HG03521 (cell line): ENCODE measurements around the gene MAEA.

ENCODE experiments used
- ATAC-seq: cut with Tn5 transposase; IDR thresholded peaks from one replicate; pipeline ENCODE4 v1.9.1; 2021; ENCODE audit warnings: mild to moderate bottlenecking, moderate library complexity; ENCODE audit not compliant: unreplicated experiment

MAEA gene

GRCh38 chr4:1298461-1298860 lies 8.8 kb downstream of the MAEA start:
- ATAC-seq: no peak

DNA sequence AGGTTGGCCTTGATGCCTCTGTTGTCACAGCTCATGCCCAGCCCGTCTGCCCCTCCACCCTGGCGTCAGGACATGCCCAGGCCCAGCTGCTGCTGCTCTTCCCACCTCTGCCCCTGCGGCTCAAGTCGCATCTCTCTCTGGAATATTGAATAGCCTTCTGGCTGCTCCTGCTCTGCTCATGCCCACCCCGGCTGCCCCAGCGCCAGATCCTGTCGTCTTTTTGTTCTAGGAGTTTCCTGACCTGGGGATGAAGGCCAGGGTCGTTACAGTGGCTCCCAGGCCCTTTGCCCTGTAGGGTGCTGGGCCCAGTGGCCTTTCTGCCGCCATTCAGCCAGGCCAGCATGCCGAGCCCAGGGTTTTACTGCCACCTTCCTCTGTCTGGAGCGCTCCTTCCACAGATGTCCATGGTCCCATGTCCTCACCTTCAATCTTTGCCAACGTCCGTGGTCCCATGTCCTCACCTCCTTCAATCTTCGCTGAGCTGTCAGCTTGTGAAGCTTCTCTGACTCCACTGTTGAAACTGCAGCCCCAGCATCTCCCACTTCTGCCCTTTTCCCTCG lies 9.7 kb downstream of the MAEA start:
- ATAC-seq: no peak

DNA sequence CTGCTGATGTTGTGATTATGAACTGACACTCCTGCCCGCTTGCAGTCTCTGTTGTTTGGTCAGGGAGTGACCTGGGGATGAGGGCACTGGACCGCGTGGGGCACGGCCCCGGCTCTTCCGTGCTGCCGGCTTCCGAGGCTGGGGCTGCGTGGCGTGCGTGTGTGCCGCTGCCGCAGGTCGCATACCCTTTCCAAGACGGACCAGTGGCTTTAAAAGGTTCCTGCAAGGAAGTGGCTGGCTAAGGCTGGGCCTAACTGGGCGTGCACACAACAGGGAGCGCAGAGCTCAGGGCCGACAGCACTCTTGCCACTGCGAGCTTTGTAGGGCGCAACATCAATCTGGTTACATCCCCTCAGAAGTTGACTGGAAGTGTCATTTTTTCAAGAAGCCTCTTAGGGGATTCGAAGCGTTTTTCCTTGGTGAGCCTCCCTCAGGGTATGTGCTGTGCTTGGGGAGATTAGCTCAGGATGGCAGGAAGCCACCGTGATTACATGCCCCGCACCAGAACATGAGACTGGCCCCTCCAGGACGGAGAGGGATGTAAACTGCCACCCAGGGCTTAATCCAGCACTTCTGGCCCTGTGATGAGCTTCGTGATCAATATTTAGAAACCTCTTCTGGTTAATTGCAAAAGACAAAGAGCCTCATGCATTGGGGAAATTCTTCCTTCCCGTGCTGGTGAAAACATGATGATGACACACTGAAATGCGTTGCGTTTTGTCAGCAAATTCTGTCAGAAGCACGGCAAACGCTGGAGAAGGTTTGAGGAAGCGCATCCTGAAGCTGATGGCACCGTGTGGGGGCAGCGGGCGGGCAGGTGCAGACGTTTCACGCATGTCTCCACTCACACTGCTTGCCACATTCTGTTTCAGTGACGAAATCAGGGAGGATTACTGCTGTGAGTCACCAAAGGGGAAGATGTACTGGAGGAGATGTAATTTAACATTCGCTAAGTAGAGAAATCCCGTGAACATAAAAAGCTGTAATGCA lies 11.1 kb downstream of the MAEA start:
- ATAC-seq: no peak

GRCh38 chr4:1302159-1302558 lies 12.5 kb downstream of the MAEA start:
- no peak for ATAC-seq

- ATAC-seq: no peak
Observed at GRCh38 chr4:1305261-1305711, 15.6 kb downstream of the MAEA start.

DNA sequence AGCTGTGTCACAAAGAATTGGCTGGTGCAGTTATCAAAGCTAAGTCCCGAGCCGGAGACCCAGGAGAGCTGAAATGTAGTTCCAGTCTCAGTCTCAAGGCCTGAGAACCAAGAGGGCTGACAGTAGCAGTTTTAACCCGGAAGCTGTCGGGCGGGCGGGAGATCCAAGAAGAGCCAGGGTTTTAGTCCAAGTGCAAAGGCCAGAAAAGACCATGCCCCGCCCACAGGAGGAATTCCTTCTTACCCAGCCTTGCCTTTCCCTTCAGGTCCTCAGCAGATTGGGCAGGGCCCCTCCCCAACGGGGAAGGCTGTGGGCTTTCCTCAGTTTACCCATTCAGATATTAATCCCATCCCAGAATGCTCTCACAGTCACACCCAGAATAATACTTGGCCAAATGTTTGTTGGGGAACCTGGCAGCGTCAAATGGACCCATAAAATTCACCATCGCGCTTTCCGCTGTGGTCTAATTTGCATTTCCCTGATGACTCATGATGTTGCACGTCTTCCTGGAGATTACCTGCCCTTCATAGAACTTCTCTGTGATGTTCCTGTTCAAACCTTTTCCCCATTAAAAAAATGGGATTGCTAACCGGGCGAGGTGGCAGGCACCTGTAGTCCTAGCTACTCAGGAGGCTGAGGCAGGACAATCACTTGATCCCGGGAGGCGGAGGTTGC lies 16.2 kb downstream of the MAEA start:
- no peak for ATAC-seq

DNA sequence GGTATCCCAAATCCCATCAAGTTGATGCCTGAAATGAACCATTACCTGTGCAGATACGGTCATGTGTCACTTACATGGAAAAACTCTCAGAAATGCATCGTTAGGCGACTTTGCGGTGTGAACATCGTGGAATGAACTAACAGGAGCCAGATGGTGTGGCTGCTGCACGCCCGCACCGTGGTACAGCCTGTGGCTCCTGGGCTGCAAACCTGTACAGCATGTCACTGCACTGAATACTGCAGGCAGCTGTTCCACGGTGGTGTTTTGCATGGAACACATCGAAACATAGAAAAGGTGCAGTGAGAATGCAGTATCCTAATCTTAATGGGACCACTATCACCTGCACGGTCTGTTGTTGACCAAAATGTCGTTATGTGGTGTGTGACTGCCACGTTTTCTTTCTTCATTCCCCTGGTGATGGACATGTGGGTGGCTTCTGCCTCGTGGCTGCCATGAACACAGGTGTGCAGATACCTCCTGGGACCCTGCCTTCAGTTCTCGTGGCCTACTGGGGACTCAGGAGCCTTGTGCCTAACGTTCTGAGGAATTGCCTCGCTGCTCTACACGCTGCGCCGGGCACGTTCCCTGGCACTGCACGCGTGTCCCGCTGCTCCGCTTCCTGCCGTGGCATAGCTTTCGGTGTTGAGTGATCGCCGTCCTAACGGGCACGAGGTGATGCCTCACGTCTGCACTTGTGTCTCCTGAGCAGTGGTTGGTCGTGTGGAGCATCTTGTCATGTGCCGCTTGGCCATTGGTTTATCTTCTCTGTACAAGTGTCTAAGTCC lies 18.5 kb downstream of the MAEA start:
- no peak for ATAC-seq

DNA sequence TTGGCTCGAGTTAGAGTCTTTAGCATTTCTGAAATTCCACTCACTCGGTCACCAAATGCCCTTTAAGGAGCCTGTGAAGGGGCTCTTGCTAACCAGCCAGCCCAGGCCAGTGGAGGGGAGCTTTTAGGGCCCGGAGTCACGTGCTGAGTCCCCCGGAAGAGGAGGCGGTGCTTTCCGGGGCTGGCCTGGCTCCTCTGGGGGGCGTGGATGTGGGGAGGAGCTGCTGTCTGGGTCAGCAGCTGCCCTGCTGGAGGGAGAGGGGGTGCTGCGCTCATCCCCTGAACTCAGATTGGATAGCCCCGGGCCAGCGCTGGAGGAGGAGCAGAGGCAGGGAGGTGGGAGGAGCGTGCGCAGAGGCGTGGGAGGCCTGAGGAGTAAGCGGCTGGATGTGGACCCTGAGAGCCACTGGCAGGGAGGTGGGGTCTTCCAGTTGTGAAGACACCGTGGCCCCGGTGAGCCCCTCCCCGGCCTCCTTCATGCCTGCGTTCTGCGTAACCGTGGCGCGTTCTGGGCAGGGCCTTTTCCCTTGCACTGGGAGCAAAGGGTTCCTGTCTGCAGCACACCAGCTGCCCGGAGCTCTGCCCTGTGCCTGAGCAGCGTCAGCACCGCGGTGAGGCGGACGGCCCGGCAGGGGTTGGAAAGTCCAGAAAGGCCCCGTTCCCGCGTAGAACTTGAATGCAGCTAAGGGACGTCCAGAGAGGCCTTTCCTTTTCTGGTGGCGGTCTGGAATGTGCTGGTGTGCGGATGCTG lies 19.7 kb downstream of the MAEA start:
- peak; percentile 66 for ATAC-seq

DNA sequence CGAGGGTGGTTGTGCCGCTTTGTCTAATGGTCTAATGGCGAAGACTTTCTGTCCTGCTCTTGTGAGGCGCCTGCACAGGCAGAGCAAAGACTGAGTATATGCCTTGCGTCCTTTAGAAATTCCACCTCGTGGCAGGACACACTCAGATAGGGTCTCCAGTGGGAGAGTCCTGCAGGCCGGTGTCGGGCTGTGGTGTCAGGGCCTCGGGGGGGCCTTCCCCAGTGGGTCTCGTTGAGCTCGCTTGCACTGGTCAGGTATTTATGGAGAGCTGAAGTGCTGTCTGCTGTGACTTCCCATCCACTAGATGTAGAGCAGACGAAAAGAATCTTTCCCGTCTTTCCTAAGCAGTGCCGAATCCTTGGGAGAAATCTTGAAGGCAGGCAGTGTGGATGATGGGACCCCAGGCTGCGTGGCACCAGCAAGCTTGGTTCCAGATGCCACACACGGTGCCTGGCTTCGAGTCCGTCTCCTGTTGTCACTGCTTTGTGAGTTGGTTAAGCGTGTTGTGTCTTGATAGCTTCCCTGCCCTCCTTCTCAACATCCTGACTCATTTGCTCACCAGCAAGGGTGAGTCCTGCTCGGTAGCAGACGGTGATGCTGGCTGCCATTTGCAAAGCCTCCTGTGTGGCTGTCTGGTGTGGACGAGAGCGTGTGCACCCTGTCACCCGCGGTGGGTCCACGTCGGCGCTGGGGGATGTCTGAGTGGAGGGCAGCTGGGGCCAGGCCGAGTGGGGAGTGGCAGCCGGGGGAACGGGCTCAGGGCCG lies 20.5 kb downstream of the MAEA start:
- ATAC-seq: no peak

GRCh38 chr4:1310796-1311631 lies 21.3 kb downstream of the MAEA start:
- no peak for ATAC-seq

GRCh38 chr4:1312821-1313640 lies 23.3 kb downstream of the MAEA start:
- no peak for ATAC-seq

DNA sequence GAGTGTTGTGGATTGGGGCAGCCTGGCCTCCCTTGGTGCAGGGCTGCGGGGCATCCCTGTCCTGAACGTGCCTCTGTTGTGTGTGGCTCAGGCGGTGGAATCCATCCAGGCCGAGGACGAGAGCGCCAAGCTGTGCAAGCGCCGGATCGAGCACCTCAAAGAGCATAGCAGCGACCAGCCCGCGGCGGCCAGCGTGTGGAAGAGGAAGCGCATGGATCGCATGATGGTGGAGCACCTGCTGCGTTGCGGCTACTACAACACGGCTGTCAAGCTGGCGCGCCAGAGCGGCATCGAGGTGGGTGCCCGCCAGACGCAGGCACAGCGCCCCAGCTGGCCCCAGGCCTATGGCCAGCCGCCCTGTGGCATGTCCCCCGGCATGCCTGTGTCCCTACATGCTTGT lies 25.6 kb downstream of the MAEA start:
- no peak for ATAC-seq

GRCh38 chr4:1315836-1316536 lies 26.3 kb downstream of the MAEA start:
- no peak for ATAC-seq

DNA sequence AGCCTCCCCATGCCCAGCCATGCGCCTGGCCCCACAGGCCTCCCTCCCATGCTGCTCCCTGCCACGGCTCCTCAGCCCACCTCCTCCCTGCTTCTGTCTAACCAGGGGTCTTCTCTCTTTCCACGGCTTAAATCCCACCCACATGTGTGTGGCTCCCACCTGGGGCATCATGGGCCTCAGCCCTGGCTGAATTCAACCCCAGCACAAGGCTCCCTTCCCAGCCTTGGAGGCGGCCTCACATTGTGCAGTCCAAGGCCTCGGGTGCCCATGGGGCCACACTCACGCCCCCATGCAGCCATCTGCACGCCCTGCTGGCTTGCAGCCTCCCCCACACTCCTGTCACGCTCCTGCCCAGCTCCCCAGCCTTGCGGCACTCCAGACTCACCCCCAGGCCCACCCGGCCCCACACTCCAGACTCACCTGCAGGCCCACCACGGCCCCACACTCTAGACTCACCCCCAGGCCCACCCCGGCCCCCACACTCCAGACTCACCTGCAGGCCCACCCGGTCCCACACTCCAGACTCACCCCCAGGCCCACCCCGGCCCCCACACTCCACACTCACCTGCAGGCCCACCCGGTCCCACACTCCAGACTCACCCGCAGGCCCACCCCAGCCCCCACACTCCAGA lies 27.0 kb downstream of the MAEA start:
- ATAC-seq: no peak

- ATAC-seq: no peak
Observed at GRCh38 chr4:1317177-1318045, 27.7 kb downstream of the MAEA start.

DNA sequence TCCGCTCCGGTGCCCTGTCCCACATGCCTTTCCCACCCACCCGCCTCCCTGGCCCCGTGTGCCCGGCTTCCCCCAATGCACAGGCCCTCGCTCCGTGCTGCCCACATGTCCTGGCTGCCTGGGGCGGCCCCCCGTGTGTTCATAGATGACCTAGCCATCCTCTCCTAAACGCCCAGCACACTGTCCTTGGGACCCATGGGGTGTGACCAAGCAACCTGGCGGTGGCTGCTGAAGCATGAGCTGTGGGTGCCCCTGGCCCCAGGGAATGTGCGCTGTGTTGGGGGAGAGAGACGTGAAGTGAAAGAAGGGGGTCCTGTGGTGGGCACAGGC lies 28.3 kb downstream of the MAEA start:
- ATAC-seq: no peak
